Left forelimb (tissue), 1 donor: ENCODE results near the gene GATA3.

Experiments
- DNase-seq: peaks from one replicate; pipeline ENCODE4 v3.0.0-alpha.2; 2018; ENCODE audit warnings: low spot score

Gene GATA3

GRCh38 chr10:8051109-8051821 is 3.2 kb upstream of the GATA3 start:
- no peak for DNase-seq

DNA sequence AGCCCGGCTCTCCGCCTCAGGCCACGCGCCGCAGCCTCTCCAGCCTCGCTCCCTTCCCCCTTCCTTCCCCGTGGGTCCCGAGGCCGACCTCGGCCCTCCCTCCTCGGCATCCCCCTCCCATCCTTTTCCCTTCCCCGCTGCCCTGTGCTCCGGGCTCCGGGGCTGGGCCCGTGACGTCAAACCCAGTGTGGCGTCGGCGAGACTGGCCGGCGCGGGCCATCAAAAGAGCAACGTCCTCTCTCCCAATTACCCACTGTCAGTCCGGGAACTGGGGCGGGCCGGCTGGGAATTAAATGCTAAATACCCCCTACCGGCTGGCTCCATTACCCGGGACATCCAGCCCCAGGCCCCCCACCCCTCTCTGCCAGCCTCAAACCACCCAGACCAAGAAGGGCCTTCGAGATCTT is 2.6 kb upstream of the GATA3 start:
- no peak for DNase-seq

- no peak for DNase-seq
These were observed 2.0 kb upstream of the GATA3 start for GRCh38 chr10:8052341-8052955.

DNA sequence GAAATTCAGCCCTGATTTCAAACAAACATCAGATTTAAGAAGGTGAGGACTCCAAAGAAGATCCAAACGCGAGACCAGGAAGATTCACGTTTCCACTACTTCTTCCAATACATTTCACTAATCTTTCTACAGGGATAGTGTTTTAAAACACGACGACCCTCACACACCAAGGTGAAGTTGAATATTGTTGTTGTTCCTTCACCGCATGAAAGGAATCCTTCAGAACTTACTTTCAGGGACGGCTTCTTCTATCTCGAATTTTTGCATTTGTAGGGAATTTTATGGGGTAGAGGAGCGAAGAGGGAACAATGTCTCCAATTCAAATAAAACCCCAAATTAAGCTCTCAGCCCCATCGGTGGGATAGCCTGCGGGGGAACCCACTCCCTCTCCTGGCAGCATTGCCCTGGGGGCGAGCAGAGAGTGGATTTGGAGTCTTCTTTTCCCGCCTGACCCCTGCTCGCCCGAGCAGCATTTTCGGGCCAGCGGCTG is 1.5 kb upstream of the GATA3 start:
- no peak for DNase-seq

GRCh38 chr10:8053446-8054243 is 843 bp upstream of the GATA3 start:
- DNase-seq: peak; percentile 86

GRCh38 chr10:8054244-8054493 is 319 bp upstream of the GATA3 start:
- DNase-seq: no peak

- no peak for DNase-seq
These were observed 1.2 kb downstream of the GATA3 start for GRCh38 chr10:8055420-8056349.

GRCh38 chr10:8056378-8056777 is 1.9 kb downstream of the GATA3 start:
- DNase-seq: no peak

DNA sequence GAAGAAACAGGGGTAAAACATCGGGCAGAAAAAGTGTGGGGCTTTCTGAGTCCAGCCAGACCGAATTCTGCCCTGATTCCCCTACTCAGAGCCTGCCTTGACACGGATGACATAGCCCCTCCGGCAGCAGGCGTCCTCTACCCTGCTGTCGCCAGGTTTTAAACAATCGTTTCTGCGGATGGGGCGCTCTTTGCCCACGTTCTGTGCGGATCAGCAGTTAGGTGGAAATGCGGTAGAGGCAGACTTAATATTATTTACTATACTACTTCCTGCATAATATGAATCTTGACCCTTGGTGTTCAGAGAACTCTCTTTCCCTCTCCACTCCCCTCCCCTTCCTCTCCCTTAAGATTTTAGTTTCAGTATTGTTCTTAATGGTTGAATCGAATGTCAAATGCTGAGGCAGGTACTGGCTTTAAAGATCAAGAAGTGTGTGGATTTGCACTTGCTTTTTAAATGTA is 2.4 kb downstream of the GATA3 start:
- DNase-seq: no peak

DNA sequence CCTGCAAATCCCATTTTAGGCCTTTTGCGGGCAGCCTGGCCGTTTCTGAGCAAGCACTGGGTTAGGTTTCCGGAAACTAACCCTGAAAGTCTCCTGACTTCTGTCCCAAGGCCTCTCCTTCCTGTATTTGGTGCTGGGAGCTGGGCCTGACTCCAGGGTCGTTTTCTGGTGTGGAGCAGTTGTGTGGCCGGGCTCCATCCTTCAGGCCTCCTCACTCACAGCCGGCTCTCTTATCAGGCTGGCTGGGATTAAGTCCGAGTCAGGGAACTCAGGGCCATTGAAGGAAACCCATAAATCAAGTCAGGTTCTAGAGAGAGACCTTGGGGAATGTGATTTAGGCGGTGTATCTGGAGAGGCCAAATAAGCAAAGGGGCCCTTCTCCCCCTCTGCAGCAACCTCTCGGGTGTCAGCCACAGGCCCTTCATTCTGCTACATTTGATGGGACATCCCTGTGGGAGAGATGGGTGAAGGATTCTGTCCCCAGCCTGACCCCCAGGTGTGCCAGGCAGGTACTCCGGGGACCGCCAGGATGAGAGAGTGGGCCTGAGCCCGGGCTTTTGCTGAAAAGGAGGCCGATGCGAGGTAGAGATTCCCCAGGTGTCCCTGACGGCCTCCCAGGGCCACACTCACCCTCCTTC is 3.3 kb downstream of the GATA3 start:
- DNase-seq: no peak

GRCh38 chr10:8058274-8059111 is 4.0 kb downstream of the GATA3 start:
- no peak for DNase-seq

DNA sequence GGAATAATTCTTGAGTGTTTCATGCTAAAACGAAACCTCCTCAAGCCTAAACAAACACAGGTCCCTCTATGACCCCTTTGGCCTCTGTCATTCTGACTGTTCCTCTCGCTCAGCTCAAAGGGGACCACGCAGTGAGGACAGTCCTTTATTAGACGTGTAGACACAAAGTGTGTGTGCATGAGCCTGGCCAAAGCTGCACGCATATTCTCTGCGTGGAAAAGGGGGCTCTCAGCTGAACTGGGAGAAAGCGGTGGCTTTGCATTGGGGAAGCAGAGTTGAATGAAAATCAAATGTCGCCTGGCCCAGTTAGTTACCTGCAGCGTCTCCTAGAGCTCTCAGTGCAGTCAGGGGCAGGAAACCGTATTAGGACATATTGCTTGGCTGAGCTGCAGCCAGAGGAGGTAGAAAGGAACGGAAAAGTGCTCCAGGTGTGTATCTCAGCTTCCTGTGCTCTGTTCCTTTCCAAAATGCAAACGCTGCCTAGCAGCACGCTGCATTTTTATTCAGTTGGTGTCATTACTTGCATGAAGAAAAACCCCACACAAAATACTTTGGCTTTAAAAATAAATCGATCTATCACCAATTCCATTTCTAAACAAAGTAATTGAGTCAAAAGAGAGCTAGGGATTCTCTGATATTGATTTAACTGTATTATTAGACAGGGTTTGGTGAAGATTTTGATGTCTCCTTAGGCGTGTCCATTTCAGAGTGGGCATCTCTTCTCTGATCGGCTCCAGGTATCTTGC is 4.9 kb downstream of the GATA3 start:
- no peak for DNase-seq

DNA sequence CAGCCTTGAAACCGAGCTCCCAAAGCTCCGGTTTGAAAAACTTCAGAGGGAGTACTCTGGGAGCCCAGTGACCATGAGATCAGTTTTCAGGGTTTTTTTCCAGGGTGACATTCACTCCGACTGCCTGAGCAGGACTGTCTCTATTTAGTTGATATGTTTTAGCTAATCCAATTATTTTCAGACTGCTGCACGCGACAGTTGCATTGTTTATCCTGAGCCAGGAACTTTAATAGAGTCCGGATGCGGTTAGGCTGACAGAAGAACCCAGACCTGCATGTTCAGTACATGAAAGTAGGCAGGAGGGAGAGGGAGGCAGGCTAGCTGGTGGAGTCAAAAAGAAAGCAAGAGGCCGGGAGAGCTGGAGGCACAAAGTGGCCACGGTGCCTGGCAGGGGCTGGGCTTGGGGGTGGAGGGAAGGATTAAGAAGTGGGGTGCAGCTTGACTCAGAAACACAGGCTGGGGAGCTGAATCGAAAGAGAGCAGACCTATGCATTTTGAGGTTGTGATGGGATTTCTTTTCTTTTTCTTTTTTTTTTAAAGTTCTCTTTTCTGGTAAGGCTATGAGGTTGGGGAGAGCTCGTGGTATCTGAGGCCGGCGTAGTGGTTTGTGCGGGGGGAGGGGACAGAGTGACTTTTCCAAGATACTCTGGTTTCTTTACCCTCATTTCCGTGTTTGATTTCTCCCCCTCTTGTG is 5.7 kb downstream of the GATA3 start:
- DNase-seq: no peak

DNA sequence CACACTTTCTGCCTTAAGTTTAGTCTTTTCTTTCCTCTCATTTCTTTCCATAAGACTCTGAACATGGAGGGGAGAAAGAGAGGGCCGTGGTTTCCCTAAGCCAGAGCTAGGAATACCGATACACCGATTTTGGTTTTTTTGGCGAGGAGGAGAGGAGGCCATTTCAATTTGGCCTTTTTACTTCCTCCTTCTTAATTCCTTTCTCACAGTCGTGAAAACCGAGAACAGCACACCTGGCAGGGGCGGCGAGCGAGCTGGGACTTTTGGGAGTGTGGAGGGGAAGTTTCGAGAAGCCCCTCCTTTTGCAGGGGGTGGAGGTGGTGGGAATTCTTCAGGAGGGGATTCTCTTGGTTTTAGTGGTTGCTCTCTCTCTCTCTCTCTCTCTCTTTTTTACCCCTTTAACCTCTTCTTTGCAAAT is 6.2 kb downstream of the GATA3 start:
- DNase-seq: no peak

GRCh38 chr10:8061274-8062211 is 7.1 kb downstream of the GATA3 start:
- DNase-seq: no peak

- no peak for DNase-seq
These were observed 8.8 kb downstream of the GATA3 start for GRCh38 chr10:8063128-8063908.

DNA sequence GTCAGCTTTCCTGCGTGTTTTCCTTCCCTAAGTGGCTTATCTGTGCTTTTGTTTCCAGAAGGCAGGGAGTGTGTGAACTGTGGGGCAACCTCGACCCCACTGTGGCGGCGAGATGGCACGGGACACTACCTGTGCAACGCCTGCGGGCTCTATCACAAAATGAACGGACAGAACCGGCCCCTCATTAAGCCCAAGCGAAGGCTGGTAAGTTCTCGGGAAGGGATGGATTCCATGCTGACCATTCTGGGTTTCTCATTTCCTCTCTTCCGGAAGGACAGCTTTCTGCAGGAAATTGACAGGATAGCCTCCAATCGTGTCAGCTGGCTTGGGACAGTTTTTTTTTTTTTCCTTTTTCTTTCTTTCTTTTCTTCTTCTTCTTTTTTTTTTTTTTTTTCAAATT is 9.4 kb downstream of the GATA3 start:
- DNase-seq: no peak
